Measurements from ENCODE around the gene RNF207. TPM values are rescaled to one million over a fixed set of nuclear protein-coding genes. Genes with fewer than 3 reads are reported as not detected.
A peak's percentile ranks its signal among the peaks of the same experiment; 100 is the strongest.

Gene RNF207
- total RNA-seq, 1 experiment from 2014 or later, result 6.4 TPM

DNA sequence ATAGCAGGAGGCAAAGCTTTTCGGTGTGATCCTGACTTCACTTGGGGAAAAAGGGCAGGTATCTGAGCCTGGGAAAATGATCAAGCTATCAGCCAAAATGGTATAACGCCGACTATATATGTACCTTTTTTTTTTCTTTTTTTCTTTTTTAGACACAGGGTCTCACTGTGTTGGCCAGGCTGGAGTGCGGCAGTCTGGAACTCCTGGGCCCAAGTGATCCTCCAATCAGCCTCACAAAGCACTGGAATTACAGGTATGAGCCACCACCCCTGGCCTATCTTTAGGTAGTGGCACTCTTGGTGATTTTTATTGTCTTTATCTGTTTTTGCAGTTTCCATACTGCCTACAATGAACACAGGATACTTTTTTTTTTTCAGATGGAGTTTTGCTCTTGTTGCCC lies 31.2 kb downstream of the RNF207 start:
- no peak overlapping the region for H3K4me3 ChIP-seq (ENCODE audit: low read depth, low read length, poor library complexity, severe bottlenecking)
- H3K27ac ChIP-seq (ENCODE audit: low read depth, low read length, poor library complexity, severe bottlenecking), result no peak overlapping the region
- H3K4me1 ChIP-seq (ENCODE audit: insufficient read depth, low read length, poor library complexity, severe bottlenecking), result peaks cover 9% of the 10 kb centered on the region
- peaks cover 12% of the 10 kb centered on the region for H3K27me3 ChIP-seq (replicated peaks; ENCODE audit: insufficient read depth, low read depth, low read length, poor library complexity)
- POLR2A ChIA-PET (ENCODE audit: low non-redundant PET), result no interaction called here
- no peak for DNase-seq (ENCODE audit: low spot score)
- CTCF ChIA-PET, result interaction anchor here (1.0 kb wide), 1 partner anchor 8 kb away, joined by 4 read pairs; no protein-coding TSS in a partner anchor
- BruUV-seq (replicated peaks), result no TSS peak
- peaks cover 12% of the 10 kb centered on the region for H3K36me3 ChIP-seq (ENCODE audit: insufficient read depth, low read length, poor library complexity, severe bottlenecking)
- TF ChIP-seq EZH2 (IDR thresholded peaks at IDR 0.05; ENCODE audit: borderline replicate concordance, low read depth, low read length, poor library complexity, severe bottlenecking), result no peak
- TF ChIP-seq, protein P1, sequence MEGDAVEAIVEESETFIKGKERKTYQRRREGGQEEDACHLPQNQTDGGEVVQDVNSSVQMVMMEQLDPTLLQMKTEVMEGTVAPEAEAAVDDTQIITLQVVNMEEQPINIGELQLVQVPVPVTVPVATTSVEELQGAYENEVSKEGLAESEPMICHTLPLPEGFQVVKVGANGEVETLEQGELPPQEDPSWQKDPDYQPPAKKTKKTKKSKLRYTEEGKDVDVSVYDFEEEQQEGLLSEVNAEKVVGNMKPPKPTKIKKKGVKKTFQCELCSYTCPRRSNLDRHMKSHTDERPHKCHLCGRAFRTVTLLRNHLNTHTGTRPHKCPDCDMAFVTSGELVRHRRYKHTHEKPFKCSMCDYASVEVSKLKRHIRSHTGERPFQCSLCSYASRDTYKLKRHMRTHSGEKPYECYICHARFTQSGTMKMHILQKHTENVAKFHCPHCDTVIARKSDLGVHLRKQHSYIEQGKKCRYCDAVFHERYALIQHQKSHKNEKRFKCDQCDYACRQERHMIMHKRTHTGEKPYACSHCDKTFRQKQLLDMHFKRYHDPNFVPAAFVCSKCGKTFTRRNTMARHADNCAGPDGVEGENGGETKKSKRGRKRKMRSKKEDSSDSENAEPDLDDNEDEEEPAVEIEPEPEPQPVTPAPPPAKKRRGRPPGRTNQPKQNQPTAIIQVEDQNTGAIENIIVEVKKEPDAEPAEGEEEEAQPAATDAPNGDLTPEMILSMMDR (conservative IDR thresholded peaks at IDR 0.05; ENCODE audit: low read depth, low read length), result no peak
- no peaks in the 10 kb centered on the region for H3K9me3 ChIP-seq (ENCODE audit: low read depth, low read length, poor library complexity, severe bottlenecking)
- intact Hi-C loops (cut with micrococcal nuclease; ENCODE audit: unreplicated experiment), result no loop called here

DNA sequence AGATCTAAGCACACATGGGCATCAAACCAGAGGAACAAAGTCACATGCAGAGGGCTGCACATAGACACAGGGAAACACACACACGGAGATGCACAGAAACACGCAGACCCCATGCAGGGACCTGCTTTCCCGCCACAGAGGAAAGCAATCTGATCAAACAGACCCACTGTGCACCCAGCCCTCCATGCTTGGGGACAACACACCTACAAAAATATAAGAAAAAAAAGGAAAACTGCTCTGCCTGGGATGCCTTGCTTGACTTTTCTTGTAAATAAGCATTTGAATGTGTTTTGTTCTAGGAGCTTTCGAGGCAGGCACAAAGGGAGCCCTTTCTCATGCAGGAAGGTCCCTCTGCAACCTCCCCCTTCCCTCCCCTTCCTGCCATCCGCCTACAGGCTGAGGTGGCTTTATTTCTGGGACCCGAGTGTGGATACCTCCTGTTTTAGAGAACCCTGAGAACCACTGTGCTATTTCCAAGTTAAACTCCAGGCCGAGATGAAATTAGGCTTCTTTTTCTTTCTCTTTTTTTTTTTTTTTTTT lies 33.4 kb downstream of the RNF207 start:
- DNase-seq (ENCODE audit: low spot score), result no peak
- Histone ChIP-seq H3K27ac (ENCODE audit: low read depth, low read length, poor library complexity, severe bottlenecking) (no peak overlapping the region), H3K9me3 (ENCODE audit: low read depth, low read length, poor library complexity, severe bottlenecking) (no peaks in the 10 kb centered on the region), H3K27me3 (replicated peaks; ENCODE audit: insufficient read depth, low read depth, low read length, poor library complexity) (peaks cover 34% of the 10 kb centered on the region), H3K4me1 (ENCODE audit: insufficient read depth, low read length, poor library complexity, severe bottlenecking) (peaks cover 10% of the 10 kb centered on the region), H3K4me3 (ENCODE audit: low read depth, low read length, poor library complexity, severe bottlenecking) (no peak overlapping the region), H3K36me3 (ENCODE audit: insufficient read depth, low read length, poor library complexity, severe bottlenecking) (no peaks in the 10 kb centered on the region)
- POLR2A ChIA-PET (ENCODE audit: low non-redundant PET), result no interaction called here
- BruUV-seq (replicated peaks), result no TSS peak
- CTCF ChIA-PET, result interaction anchor here (0.6 to 0.7 kb wide), 2 partner anchors 103 to 155 kb away, joined by 3 to 4 read pairs; no protein-coding TSS in a partner anchor
- intact Hi-C loops (cut with micrococcal nuclease; ENCODE audit: unreplicated experiment), result no loop called here
- TF ChIP-seq EZH2 (IDR thresholded peaks at IDR 0.05; ENCODE audit: borderline replicate concordance, low read depth, low read length, poor library complexity, severe bottlenecking), result no peak
- TF ChIP-seq, protein P1 (conservative IDR thresholded peaks at IDR 0.05; ENCODE audit: low read depth, low read length), result no peak

DNA sequence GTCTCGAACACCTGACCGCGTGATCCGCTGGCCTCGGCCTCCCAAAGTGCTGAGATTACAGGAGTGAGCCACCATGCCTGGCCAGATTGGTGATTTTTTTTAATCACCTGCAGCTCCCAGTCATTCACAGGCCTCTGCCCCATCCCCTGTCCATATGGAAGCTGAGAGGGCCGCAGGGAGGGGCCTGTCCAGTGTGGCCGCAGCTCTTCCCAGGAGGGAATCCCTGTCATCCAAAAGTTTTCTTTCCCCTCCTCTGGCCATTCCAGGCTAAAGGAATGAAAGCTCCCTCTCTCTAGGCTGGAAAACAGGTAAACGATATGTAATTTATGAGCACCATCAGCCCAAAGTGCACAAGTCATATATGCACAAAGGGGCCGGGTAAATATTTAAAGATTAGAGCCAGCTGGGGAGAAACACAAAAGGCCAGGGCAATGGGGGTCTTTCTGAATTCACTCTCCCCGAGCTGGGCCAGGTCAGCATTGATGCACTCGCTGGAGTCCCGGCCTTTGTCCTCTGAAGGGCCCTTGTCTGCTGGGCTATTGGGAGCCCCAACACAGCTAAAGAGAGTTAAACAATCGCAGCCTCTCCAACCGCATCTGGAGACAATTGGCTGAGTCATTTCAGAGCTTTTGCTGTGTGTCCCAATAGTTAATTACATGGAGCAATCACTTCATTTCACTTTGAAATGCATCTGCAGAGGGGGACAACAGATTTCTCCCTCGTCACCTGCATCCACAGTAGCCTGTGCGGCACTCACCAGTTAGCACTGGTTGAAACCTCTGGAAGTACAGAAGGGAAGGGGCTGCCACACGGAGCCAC lies 34.2 kb downstream of the RNF207 start:
- POLR2A ChIA-PET (ENCODE audit: low non-redundant PET), result no interaction called here
- Histone ChIP-seq H3K4me1 (ENCODE audit: insufficient read depth, low read length, poor library complexity, severe bottlenecking) (peaks cover 10% of the 10 kb centered on the region), H3K4me3 (ENCODE audit: low read depth, low read length, poor library complexity, severe bottlenecking) (no peak overlapping the region), H3K9me3 (ENCODE audit: low read depth, low read length, poor library complexity, severe bottlenecking) (no peaks in the 10 kb centered on the region), H3K27me3 (replicated peaks; ENCODE audit: insufficient read depth, low read depth, low read length, poor library complexity) (peaks cover 42% of the 10 kb centered on the region), H3K27ac (ENCODE audit: low read depth, low read length, poor library complexity, severe bottlenecking) (no peak overlapping the region), H3K36me3 (ENCODE audit: insufficient read depth, low read length, poor library complexity, severe bottlenecking) (no peaks in the 10 kb centered on the region)
- TF ChIP-seq EZH2 (IDR thresholded peaks at IDR 0.05; ENCODE audit: borderline replicate concordance, low read depth, low read length, poor library complexity, severe bottlenecking), result no peak
- TF ChIP-seq, protein P1 (conservative IDR thresholded peaks at IDR 0.05; ENCODE audit: low read depth, low read length), result no peak
- intact Hi-C loops (cut with micrococcal nuclease; ENCODE audit: unreplicated experiment), result no loop called here
- peak; percentile 73 for DNase-seq (ENCODE audit: low spot score)
- no TSS peak for BruUV-seq (replicated peaks)
- CTCF ChIA-PET, result interaction anchor here (0.7 kb wide), 1 partner anchor 102 kb away, joined by 3 read pairs; no protein-coding TSS in a partner anchor
